DND-41 (cell line): ENCODE data around the gene KLF5.

Experiments
- CTCF ChIP-seq: IDR thresholded peaks from 2 replicates; pipeline ENCODE4 v1.5.1; 2012; ENCODE audit warnings: borderline replicate concordance, low read length, moderate library complexity, mild to moderate bottlenecking; ENCODE audit not compliant: poor library complexity, severe bottlenecking; ENCODE audit errors: extremely low read depth
- EZH2 ChIP-seq: IDR thresholded peaks from 3 replicates; pipeline ENCODE4 v1.6.1; 2012; ENCODE audit warnings: borderline replicate concordance, low read depth, mild to moderate bottlenecking, moderate library complexity, low read length, inconsistent platforms; ENCODE audit not compliant: severe bottlenecking

- TF ChIP-seq CTCF (no peak), EZH2 (no peak)
Measured at GRCh38 chr13:73061876-73062275, 3.1 kb downstream of the KLF5 start.
